Osteocyte (in vitro differentiated cells): ENCODE measurements around the gene ZNF609. TPM values are rescaled to one million over a fixed set of nuclear protein-coding genes. Genes with fewer than 3 reads are reported as not detected.
A peak's percentile ranks its signal among the peaks of the same experiment; 100 is the strongest.

Experiments
- DNase-seq: peaks from one replicate; pipeline ENCODE4 v3.0.0; 2021; ENCODE audit warnings: mixed read lengths; ENCODE audit not compliant: unreplicated experiment; ENCODE audit errors: extremely low spot score
- H3K27ac Mint-ChIP-seq: one replicate; pipeline ENCODE4 v1.8.0; 2021; ENCODE audit warnings: mild to moderate bottlenecking, mixed read lengths; ENCODE audit not compliant: unreplicated experiment
- H3K27me3 Mint-ChIP-seq: one replicate; pipeline ENCODE4 v1.8.0; 2021; ENCODE audit warnings: mixed read lengths; ENCODE audit not compliant: unreplicated experiment
- H3K36me3 Mint-ChIP-seq: one replicate; pipeline ENCODE4 v1.8.0; 2021; ENCODE audit warnings: mixed read lengths; ENCODE audit not compliant: unreplicated experiment
- H3K4me1 Mint-ChIP-seq: one replicate; pipeline ENCODE4 v1.8.0; 2021; ENCODE audit warnings: mixed read lengths; ENCODE audit not compliant: unreplicated experiment
- H3K4me3 Mint-ChIP-seq: one replicate; pipeline ENCODE4 v1.8.0; 2021; ENCODE audit warnings: mild to moderate bottlenecking, moderate library complexity, mixed read lengths; ENCODE audit not compliant: unreplicated experiment
- H3K9me3 Mint-ChIP-seq: one replicate; pipeline ENCODE4 v1.8.0; 2021; ENCODE audit warnings: mixed read lengths; ENCODE audit not compliant: unreplicated experiment
- CTCF ChIP-seq: fragments of 200-600 bp; sonication (generic); IDR thresholded peaks from 2 replicates; pipeline ENCODE4 v1.5.0; 2021; ENCODE audit warnings: antibody characterized with exemption, mild to moderate bottlenecking, moderate library complexity
- total RNA-seq: library from RNA; stranded (reverse); gene quantifications from 2 replicates; pipeline ENCODE4 v1.2.1, GENCODE V29; 2021

The ZNF609 gene
- total RNA-seq, 1 donor from 2014 or later, result 31.7 TPM

GRCh38 chr15:64513823-64514222 is 53.4 kb downstream of the ZNF609 start:
- Mint-ChIP-seq H3K9me3 (no peaks in the 10 kb centered on the region), H3K36me3 (peaks cover 9% of the 10 kb centered on the region), H3K4me1 (peaks cover 22% of the 10 kb centered on the region), H3K4me3 (no peak overlapping the region), H3K27ac (no peak overlapping the region), H3K27me3 (no peaks in the 10 kb centered on the region)
- no peak for DNase-seq
- no peak for TF ChIP-seq CTCF

GRCh38 chr15:64515196-64515595 is 54.8 kb downstream of the ZNF609 start:
- Mint-ChIP-seq H3K27ac (no peak overlapping the region), H3K27me3 (no peaks in the 10 kb centered on the region)

GRCh38 chr15:64515825-64516224 is 55.4 kb downstream of the ZNF609 start:
- no peak for DNase-seq
- H3K27ac Mint-ChIP-seq, result no peak overlapping the region
- peaks cover 9% of the 10 kb centered on the region for H3K36me3 Mint-ChIP-seq
- H3K4me3 Mint-ChIP-seq, result no peak overlapping the region
- no peak for TF ChIP-seq CTCF
- peaks cover 15% of the 10 kb centered on the region for H3K4me1 Mint-ChIP-seq
- no peaks in the 10 kb centered on the region for H3K9me3 Mint-ChIP-seq
- H3K27me3 Mint-ChIP-seq, result no peaks in the 10 kb centered on the region

More at GRCh38 chr15:64515196-64515595, 54.8 kb downstream of the ZNF609 start:
- Mint-ChIP-seq H3K36me3 (peaks cover 9% of the 10 kb centered on the region), H3K4me1 (peaks cover 15% of the 10 kb centered on the region), H3K9me3 (no peaks in the 10 kb centered on the region), H3K4me3 (no peak overlapping the region)
- DNase-seq, result no peak
- TF ChIP-seq CTCF, result no peak

GRCh38 chr15:64519897-64520296 is 59.5 kb downstream of the ZNF609 start:
- DNase-seq, result no peak
- no peak for TF ChIP-seq CTCF
- Mint-ChIP-seq H3K4me3 (no peak overlapping the region), H3K27ac (no peak overlapping the region), H3K9me3 (no peaks in the 10 kb centered on the region), H3K36me3 (peaks cover 5% of the 10 kb centered on the region), H3K4me1 (peaks cover 28% of the 10 kb centered on the region), H3K27me3 (no peaks in the 10 kb centered on the region)

GRCh38 chr15:64521201-64521600 is 60.8 kb downstream of the ZNF609 start:
- DNase-seq, result no peak
- no peak for TF ChIP-seq CTCF
- peaks cover 5% of the 10 kb centered on the region for H3K36me3 Mint-ChIP-seq
- no peaks in the 10 kb centered on the region for H3K9me3 Mint-ChIP-seq
- no peaks in the 10 kb centered on the region for H3K27me3 Mint-ChIP-seq
- no peak overlapping the region for H3K4me3 Mint-ChIP-seq
- H3K4me1 Mint-ChIP-seq, result peaks cover 28% of the 10 kb centered on the region
- peak overlapping the region; percentile 56 for H3K27ac Mint-ChIP-seq
